CD4-positive, alpha-beta T cell treated with Interleukin-10 for 1 hour (primary cell): ENCODE results near the gene MAT1A.

Source experiments
- DNase-seq: peaks from one replicate; pipeline ENCODE4 v3.0.0-alpha.2; 2020

Gene MAT1A

GRCh38 chr10:80281784-80282765 lies 7.4 kb downstream of the MAT1A start:
- no peak for DNase-seq

DNA sequence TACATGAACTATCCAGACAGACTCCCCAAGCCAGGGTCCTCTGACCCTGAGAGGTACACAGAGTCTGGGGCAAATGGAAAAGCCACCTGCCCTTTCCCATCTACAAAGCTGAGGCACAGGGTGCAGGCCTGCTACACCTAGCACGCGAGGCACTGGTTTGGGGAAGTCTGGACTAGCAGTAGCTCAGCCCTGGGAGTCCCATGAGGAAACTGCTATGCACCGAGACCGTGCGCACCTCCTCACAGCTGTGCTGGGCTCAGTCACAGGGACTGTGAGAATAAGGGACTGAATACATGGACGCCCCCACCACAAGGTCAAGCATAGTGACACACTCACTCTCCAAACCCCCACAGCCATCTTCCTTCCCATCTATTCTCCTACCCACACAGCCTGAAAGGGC lies 8.2 kb downstream of the MAT1A start:
- no peak for DNase-seq

DNA sequence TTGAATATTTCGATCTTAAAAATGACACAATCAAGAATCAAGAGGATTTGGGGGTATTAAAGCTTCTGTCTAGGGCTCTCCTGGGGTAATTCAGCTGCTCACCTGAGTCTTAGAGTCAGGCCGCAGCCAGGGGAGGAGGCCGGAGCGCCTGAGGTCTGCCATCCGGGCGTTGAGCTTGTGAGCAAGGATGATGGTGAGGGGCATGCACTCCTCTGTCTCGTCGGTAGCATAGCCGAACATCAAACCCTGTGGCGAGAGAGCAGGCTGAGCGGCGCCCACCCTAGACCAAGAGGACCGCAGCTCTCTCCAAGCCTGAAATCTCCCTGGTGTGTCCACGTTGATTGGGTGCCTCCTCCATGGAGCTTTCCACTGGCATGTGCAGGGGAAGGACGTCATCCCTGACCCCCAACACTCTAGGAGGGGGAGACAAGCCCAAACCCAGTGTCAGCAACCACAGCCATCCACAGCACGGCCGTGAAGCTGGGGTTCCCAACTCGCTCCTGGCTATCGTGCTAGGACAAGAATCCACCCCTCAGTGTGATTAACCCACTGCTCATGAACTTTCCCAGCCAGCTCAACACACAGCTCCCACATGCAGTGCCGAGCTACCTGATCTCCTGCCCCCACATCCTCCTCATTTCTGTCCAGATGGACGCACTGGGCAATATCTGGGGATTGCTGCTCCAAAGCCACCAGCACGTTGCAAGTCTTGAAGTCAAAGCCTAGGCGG lies 9.2 kb downstream of the MAT1A start:
- no peak for DNase-seq

DNA sequence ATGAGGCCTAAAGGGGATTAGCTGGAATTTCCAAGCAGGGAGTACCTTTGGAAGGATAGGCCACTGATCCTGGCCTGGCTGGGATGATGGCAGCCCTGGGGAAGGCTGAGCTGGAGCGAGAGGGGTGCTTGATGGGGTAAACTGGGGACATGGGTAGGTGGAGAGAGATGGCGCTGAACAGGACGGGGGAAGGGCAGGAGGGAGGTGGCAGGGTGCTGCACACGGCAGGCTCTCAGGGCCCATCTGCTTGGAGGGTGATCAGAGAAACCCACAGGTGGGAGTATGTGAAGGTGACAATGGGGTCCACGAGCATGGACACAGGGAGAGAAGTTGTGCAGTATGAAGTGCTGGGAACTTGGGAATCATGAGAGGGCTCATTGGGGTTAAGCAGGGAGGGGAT lies 10.3 kb downstream of the MAT1A start:
- DNase-seq, result no peak

- no peak for DNase-seq
Observed at GRCh38 chr10:80278480-80278879, 11.0 kb downstream of the MAT1A start.

GRCh38 chr10:80277567-80278250 lies 11.7 kb downstream of the MAT1A start:
- no peak for DNase-seq

GRCh38 chr10:80277016-80277415 lies 12.4 kb downstream of the MAT1A start:
- no peak for DNase-seq

- DNase-seq, result no peak
Observed at GRCh38 chr10:80276335-80276734, 13.1 kb downstream of the MAT1A start.

GRCh38 chr10:80275756-80276155 lies 13.7 kb downstream of the MAT1A start:
- DNase-seq, result no peak

DNA sequence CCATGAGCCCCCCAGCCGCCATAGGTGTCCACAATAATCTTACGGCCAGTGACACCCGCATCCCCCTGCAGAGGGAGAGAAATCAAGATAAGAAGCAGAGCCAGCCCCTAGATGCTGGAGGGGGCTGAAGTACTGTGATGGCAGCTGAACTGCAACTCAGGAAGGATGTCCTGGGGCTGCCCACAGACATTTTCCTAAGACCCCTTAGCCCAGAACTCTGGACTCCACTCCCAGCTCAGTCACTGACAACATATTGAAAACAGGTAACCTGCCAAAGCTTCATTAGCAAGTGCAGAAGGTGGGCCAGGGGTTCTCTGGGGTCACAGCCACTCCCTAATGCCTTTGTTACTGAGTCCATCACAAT lies 14.3 kb downstream of the MAT1A start:
- no peak for DNase-seq

DNA sequence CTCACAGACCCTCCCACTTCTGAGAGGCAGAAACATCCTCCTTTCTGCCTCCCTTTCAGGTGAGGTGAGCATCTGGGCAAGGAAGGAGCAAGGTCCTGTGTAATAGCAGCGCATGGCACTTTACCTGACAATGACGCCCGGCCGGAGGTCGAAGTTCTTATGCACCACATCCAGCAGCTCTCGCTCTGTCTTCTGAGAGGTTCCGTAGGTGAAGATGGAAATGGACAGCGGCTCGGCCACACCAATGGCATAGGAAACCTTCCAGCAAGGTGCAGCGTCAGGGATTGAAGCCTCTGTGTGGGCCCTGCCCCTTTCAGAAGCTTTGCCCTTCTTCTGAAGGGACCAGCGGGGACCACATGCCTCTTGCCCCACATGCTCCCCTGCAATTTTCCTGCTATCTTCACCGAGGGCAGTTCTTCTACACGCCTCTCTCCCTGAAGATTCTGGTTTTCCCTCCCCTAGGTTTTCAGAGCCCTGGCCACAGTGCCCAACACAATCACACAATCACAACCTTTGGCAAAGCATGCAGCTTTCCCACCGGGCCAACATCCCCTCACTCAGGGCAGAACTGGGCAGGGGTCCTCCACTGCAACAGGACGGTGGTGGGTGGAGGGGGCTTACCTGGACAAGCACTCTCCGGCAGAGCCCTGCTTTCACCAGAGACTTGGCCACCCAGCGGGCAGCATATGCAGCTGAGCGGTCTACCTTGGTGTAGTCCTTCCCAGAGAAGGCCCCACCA lies 14.9 kb downstream of the MAT1A start:
- no peak for DNase-seq

DNA sequence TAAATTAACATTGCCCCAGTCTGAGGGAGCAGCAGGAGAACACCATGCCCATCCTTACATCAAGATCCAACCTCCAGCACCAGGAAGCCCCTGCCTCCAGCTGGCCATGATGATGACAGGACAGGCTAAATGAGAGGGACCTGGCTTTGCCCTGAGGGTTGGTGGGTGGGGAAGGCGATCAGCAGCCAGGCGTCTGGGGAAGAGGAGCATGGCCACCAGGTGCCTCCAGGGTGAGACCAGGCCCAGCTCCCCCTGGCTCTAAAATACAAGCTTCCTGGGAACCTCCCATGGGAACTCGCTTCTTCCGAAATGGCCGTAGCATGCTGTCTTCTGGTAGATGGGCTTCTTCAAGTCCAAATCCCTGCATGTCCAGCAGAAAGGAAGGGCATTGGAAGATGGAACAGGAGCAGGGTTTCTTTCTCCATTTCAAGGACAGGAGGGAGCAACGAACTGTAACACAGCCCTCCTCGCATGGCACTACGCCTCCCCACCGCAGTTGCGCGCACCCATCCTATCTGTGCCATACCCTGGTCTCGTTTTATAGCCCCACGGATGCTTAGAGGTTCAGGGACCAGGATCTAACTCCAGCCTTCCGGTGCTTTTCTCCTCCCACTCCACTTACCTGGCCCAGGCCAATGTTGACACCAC lies 15.8 kb downstream of the MAT1A start:
- DNase-seq, result no peak

GRCh38 chr10:80272793-80273522 lies 16.5 kb downstream of the MAT1A start:
- no peak for DNase-seq

DNA sequence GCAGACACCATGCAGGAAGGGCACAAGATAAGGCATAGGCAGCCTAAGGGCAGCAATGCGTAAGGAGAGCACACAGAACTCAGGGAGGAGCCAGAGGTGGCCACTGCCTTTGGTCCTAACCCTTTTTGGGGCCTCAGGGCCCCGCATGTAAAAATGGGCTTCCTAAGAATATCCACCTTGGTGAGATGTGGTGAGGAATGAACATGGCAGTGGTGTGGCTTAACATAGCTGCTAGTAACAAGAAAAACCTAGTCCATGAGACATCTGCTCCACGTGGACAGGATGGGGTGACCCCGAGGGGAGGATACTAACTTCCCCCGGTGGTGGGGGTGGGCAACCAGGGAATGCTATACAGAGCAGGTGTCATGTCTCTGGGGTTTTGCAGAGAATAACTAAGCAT lies 18.0 kb downstream of the MAT1A start:
- DNase-seq, result no peak

- no peak for DNase-seq
Observed at GRCh38 chr10:80270887-80271286, 18.6 kb downstream of the MAT1A start.

DNA sequence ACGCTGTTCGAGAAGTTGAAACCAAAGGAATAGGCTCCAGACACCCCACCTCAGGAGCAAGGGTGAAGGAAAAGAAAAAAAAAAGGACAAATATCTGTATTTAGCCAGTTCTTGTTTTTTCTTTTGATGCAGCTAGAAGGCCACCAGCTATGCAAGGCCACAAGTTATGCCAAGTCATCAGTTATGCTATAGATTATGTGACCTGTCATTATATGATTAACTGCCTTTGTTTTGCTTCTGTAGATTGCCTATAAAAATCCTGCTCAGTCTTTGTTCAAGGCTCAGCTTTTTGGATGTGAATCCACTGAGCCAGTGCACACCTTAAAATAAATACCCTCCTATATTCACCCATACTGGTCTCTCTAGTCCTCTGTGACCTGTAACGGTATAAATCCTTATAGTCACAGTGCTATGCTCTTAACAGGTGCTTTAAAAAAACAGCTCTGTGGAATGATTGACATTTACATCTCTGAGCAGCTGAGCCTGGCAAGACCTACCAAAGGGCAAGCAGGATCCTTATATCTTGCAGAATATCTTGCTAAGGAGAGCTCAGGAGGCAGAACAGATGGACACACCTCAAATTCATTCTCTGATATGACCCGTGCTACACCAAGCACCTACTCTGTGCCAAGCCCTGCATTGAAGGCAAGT lies 20.4 kb downstream of the MAT1A start:
- no peak for DNase-seq

DNA sequence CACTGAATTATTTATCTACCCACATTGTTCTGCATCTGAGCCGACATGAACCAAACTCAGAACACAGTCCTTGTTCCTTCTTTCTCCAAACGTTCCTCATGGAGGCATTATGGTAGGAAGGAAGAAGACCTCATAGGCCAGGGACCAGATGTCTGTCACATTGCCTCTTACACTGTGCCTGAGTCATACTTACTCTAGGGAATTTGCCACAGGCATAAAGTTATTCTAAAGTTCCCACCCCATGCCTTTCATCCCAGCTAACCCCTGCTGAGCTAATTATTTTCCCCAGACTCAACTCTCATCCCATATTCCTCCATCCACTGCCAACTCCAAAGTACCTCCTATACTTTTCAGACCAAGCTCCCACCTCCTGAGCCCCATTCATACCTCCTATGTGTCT lies 21.2 kb downstream of the MAT1A start:
- DNase-seq, result no peak

DNA sequence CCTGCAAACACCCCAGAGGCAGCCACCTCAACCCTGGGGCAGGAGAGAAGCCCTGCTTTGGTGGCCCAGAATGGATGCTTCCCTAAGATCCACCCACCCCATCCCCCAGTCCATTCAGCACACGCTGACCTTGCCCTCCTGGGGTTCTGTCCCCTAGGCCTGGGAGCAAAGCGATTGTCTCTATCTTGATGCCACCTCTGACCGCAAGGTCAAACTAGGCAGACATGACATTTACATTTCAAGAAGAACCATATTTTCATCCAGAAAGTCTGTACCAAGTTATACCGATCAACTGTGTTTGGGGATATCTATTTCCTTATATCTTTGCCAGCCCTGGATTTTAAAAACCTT lies 23.0 kb downstream of the MAT1A start:
- no peak for DNase-seq

DNA sequence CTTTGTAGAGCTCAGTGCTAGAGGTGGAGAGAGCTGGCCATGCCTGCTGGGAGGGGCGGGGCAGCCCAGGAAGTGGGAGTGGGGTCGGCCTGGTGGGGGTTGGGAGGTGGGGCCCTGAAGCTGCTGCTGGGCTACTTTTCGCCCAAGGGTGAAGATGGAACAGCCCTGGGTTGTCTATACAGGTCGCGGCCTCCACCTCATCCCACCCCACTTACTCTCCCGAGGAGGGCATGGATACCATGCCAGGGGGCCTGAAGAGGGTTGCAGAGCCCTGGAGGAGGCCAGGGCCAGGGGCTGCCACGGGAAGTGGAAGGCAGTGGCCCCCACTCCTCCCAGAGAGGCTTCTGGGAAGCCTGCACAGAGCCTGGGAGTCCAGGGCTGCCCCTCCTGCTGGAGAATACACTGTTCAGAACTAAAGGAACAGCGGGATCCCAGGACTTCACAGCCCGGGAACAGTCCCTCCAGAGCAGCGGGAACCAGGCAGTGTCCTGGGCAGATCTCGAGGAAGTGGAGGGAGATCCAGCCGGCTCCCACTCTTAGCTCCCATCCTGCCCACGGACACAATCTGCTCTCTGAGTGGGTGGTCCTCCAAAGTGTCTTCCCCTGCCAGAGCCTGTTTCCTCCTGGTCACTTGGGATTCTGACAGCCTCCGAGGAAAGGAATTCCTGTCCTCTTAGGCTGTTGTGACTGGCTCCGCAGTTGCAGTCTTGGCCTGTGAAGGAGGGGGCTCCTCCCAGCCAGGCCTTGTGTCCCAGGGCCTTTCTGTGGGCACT lies 23.5 kb downstream of the MAT1A start:
- no peak for DNase-seq
